HUDEP-2 (cell line): ENCODE results near the gene RFTN2.
A peak's percentile ranks its signal among the peaks of the same experiment; 100 is the strongest.
"Not testable (repeated sequence)": the region's sequence is repeated elsewhere in the genome, so short reads cannot be mapped to it uniquely, and the experiment has no call there.

Experiments used
- DNase-seq, 76 experiments: peaks; one replicate each; lab custom pipeline; 2025; ENCODE audit not compliant: unreplicated experiment in 76 of 76; lab: John Stamatoyannopoulos, UW

Gene RFTN2, protein sequence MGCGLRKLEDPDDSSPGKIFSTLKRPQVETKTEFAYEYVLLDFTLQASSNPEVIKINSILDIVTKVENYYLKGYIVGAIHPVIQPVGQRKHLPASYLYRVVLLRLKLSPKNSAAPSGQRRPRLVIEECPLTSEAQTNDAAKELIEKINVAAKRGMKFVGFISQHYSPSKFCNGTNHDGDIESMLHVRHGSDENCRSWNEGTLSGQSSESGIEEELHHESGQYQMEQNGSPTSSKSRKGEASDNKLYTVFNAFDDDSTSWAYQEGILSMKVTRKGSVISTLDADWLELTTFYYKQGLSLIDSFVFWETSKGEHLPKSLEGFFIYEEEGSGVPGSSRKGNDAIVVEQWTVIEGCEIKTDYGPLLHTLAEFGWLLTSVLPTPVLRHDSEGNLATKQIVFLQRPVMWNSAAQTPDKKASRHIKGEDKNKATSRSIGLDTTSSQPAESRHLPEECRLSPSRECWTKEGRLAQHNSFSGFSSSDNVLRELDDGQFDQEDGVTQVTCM

DNA sequence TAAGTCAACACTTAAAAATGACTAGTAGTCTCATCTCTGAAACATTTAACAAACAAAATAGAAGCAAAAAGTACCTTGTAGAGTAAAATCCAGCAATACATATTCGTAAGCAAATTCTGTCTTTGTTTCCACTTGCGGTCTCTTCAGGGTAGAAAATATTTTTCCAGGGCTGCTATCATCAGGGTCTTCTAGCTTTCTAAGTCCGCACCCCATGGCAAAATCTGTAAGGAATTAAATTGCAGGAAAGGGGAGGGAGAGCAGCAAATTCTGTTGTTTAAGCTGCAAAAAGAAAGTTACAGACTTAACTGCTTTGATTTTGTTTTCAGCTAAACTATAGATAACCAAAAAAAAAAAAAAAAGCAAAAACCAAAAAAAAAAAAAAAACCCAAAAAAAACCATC lies at the start of gene RFTN2:
Gene RFTN2, minus strand, starts transcription at position 342 of the 400 bp plus-strand sequence. Its CDS starts 129 bp downstream, at position 213.
- DNase-seq: no peak

DNA sequence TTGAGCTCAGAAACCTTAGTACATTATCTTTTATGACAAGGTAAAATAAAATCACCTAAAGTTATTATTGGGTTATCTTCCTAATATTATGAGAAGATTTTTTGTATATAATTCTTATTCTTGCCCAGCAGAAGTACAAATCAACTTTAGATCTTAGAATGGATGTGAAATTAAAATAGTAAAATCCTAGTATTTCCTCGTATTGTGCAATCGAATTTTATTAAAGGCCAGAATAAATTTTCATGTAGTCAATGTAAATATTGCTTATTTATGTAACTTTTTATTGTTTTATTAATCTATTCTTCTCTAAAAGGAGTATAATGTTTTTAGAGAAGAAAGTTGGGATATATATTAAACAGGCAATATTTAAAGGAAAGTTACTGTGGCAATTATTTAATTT lies 42.5 kb upstream of the RFTN2 start:
- no peak for DNase-seq

DNA sequence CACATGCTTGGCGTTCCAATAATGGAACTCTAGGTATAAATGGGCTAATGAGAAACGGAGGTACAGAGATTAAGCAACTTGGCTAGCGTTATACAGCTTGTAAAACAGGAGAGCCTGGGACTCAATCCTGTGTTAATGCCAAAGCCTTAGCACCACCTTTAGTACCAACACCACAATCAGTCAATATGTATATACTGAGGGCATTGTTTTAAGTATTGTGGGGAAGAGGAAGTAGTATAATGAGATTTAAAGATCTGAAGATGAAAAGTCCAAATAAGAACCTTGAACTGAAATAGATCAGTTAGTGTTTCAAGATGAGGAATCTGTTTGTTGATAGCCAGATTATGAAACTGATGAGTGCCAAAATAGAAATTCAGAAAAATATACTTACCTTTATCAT lies 37.9 kb upstream of the RFTN2 start:
- DNase-seq: no peak

DNA sequence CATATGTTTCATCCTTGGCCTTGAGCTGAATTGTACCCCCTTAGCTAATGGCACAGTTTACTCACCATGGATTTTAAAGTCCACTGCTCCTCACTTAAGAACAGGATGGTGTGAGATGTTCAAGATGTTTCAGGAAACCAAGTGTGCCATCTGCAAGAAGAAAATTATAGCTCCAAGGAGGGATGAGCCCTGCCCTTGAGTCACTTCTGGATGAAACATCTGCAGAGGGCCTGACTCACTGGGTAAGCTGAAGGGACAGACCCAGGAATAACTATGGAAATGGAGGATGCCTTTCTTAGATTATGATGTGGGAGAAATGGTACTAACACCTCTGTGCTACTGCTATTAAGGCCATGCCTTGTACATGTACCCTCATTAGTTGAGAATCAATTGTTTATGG lies 36.2 kb upstream of the RFTN2 start:
- DNase-seq: no peak

DNA sequence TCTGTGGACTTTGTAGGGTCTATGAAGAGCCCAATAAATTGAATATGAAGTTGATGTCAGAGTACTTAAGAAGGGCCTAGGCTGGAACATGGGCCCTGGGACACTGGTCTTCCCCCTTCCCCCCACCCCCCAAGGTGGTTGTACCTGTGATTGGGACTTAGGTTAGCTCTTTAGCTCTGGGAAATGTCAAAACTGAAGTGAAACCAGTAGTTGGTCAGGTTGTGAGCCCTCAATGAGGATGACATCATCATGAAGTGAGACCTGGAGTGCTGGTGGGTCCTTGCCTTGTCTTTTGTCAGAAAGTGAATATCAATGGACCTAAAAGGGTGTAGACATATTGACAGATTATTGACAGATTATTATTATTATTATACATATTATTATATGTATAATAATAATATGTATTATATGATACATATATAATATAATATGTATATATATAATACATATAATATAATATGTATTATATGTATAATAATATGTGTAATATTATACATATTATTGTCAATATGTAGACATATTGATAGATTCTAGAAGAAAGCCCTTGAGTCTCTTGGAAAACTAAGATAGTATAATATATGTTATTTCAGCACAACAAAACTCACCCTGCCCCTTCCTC lies 35.1 kb upstream of the RFTN2 start:
- DNase-seq: no peak

DNA sequence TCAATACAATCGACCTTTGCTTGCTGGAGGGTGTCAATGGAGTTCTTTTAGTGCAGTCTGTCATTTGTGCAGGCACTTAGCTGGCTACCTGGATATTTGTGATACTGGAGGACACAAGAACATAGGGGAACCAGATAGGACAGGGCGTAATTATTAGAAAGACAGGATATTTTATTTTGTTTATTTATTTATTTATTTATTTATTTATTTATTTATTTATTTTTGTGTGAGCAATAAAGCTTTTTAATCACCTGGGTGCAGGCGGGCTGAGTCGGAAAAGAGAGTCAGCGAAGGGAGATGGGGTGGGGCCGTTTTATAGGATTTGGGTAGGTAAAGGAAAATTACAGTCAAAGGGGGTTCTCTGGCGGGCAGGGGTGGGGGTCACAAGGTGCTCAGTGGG lies 33.8 kb upstream of the RFTN2 start:
- DNase-seq: not testable (repeated sequence)

DNA sequence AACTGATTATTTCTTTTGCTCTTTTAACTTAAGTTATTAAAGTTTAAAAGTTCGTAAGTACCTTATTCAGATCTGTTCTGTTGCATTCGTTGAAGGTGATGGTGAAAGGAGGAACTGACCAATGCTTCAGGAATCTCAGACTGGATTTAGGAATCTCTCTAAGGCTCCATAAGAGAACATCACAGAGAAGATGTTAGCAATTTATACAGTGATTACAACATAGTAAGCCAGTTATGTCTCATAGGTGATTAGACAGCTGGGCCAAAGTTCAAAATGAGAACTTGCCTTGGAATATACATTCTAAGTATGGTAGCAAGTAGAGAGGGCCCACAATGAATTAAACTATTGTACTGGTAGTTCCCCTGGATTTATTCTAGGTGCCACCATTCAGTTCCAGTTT lies 32.9 kb upstream of the RFTN2 start:
- no peak for DNase-seq

DNA sequence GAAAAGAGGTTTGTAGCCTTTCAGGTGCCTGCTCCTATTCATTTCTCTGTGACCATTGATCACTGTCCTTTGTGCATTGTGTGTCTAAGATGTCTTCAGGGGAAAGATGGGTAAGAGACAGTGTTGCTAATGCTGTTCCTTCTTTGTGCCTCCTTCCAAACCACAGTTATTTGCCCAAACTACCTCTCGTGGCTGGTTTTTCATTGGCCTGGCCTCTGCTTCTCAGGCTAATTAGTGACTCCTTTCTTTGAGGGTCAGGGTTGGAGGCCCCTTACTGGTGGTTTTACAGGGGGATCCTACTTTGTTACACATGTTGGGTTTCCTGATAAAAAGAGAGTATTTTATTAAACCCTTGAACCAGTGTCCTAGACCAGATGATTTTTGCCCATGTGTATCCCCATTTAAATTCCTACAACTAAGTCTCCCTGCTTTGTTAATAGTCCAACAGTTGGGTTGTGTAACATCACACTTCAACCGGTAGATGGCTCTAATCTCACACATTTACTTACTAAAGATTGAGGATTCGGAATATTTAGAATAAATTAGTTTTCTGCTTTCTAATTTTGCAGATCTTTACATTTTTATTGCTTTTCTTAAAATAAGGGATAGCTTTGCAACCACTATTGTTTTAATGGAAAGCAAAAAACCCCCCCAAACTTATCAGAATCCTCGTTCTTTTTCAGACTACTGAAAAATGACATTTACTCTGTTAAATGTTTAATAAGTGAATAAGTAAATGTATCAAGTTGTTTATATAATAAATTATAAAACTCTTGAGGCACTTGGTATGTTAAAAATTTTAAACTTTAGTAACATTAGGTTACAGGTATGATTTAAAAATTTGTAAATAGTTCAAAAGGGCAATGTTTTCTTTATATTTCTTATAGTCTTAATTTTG lies 32.2 kb upstream of the RFTN2 start:
- peak in 11 of 76 experiments; percentile 3 to 37 (median 17) for DNase-seq

DNA sequence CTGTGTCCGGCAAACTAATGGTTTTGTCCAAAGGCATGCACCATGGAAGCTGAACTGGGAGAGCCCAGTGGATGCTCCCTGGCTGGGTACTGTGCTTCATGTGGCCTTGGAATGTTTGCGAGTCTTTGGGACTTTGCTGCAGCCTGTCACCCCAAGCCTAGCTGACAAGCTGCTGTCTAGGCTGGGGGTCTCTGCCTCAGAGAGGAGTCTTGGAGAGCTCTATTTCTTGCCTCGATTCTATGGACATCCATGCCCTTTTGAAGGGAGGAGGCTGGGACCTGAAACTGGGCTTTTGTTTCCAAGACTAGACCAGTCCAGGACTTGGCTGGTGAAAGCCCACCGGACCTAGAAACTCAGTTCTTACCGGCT lies 31.4 kb upstream of the RFTN2 start:
- no peak for DNase-seq

DNA sequence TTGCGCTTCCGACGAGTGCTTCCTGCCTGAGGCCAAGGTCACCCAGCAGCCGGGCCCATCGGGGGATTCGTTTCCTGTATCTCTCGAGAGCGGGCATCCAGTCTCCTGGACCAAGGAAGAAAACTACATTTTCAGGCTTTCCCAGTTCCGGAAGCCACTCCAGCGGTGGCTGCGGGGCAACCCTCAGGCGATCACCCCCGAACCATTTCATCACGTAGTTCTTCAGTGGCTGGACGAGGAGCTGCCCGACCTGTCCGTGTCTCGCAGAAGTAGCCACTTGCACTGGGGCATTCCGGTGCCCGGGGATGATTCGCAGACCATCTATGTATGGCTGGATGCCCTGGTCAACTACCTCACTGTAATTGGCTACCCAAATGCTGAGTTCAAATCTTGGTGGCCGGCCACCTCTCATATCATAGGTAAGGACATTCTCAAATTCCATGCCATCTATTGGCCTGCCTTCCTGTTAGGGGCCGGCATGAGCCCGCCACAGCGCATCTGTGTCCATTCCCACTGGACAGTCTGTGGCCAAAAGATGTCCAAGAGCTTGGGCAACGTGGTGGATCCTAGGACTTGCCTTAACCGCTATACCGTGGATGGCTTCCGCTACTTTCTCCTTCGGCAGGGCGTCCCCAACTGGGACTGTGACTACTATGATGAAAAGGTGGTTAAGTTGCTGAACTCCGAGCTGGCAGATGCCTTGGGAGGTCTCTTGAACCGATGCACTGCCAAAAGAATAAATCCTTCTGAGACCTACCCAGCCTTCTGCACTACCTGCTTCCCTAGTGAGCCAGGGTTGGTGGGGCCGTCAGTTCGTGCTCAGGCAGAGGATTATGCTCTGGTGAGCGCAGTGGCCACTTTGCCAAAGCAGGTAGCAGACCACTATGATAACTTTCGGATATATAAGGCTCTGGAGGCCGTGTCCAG lies 30.8 kb upstream of the RFTN2 start:
- peak in 9 of 76 experiments; percentile 3 to 33 (median 7) for DNase-seq

DNA sequence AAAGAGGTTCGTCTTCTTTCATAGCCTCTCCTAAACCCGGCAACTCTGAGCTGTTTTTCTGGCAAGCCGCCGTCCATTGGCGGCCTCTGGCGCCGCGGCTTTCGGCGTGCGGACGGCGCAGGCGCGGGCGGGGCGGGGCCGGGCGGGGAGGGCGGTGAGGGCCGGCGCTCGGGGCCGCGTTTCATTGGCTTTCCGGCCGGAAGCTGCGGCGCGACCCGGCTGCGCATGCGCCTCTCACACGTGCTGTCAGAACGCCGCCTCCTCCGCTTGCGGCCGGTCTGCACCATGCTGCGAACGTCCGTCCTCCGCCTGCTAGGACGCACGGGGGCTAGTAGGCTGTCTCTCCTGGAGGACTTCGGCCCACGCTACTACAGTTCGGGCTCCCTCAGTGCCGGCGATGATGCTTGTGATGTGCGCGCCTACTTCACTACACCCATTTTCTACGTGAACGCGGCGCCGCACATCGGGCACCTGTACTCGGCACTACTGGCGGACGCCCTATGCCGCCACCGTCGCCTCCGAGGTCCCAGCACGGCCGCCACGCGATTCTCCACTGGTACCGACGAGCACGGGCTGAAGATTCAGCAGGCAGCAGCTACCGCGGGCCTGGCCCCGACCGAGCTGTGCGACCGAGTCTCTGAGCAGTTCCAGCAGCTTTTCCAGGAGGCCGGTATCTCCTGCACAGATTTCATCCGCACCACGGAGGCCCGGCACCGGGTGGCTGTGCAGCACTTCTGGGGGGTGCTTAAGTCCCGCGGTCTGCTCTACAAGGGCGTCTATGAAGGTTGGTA lies 29.9 kb upstream of the RFTN2 start, which contains the start of gene MARS2:
Gene MARS2, plus strand, starts transcription at position 249 of the 791 bp plus-strand sequence. Its CDS starts 37 bp downstream, at position 286.
- DNase-seq: peak in 74 of 76 experiments; percentile 28 to 95 (median 84)

DNA sequence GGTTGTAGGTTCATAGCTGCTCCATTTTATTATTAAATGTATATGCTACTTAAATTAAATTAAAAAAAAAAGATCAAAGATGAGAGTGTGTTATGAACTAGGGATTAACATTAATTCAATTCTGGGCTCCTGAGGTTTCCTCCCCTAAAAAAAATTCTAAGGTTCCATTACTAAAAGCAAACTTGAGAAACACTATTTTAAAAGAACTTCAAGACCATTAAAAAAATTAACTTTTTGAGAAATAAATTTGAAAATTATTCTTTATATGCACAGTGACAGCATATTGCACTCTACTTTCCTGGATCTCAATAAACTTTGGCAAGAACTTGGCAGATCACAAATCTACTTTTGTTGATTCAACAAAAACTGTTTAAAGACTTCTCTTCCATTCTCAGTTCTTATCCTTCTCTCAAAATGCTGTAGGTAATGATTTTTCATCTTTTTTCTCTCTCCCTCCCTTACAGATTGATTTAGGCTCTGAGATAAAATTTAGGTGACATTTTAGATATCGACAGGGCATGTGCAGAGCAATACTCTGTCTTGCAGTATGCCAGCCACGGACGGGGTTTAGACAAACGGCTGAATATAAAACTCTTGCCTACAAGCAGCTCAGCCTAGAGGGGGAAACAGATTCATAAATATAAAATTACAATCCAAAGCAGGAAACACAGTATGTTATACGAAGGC lies 29.2 kb upstream of the RFTN2 start:
- DNase-seq: peak in 4 of 76 experiments; percentile 27 to 59 (median 55)

DNA sequence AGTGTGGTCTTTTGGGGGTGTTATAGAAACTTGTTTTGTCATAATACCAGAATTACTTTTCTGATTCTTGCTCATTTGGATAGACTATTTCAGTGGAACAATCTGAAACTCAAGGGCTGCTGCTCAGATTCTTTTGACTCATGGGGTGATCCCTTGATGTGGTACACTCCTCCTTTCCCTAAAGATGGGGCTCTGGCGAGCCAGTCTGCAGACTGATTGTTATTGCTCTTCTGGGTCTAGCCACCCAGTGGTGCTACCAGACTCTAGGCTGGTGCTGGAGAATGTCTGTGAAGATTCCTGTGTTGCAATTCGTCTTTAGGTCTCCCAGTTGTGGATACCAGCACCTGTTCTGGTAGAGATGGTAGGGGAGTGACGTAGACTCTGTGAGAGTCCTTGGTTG lies 25.6 kb upstream of the RFTN2 start:
- no peak for DNase-seq

DNA sequence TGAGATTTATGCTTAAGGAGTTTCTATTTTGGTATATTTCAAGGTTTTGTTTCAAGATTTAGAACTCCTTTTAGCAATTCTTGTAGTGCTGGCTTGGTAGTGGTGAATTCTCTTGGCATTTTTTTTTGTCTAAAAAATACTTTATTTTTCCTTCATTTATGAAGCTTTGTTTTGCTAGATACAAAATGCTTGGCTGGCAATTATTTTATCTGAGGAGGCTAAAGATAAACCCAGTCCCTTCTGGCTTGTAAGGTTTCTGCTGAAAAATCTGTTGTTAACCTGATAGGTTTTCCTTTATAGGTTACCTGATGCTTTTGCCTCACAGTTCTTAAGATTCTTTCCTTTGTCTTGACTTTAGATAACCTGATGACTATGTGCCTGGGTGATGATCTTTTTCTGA lies 24.3 kb upstream of the RFTN2 start:
- DNase-seq: not testable (repeated sequence)

DNA sequence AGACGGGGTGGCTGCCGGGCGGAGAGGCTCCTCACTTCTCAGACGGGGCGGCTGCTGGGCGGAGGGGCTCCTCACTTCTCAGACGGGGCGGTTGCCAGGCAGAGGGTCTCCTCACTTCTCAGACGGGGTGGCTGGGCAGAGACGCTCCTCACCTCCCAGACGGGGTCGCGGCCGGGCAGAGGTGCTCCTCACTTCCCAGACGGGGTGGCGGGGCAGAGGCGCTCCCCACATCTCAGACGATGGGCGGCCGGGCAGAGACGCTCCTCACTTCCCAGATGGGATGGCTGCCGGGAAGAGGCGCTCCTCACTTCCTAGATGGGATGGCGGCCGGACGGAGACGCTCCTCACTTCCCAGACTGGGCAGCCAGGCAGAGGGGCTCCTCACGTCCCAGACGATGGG lies 21.2 kb upstream of the RFTN2 start:
- DNase-seq: not testable (repeated sequence)

DNA sequence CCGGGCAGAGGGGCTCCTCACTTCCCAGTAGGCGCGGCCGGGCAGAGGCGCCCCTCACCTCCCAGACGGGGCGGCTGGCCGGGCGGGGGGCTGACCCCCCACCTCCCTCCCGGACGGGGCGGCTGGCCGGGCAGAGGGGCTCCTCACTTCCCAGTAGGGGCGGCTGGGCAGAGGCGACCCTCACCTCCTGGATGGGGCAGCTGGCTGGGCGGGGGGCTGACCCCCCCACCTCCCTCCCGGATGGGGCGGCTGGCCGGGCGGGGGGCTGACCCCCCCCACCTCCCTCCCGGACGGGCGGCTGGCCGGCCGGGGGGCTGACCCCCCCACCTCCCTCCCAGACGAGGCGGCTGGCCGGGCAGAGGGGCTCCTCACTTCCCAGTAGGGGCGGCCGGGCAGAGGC lies 20.6 kb upstream of the RFTN2 start:
- DNase-seq: not testable (repeated sequence)

DNA sequence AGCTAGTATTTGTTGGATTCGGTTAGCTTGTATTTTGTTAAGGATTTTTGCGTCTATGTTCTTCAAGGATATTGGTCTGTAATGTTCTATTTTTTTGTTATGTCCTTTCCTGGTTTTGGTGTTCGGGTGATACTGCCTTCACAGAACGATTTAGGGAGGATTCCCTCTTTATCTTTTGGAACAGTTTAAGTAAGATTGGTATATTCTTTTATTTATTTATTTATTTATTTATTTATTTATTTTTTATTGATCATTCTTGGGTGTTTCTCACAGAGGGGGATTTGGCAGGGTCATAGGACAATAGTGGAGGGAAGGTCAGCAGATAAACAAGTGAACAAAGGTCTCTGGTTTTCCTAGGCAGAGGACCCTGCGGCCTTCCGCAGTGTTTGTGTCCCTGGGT lies 19.8 kb upstream of the RFTN2 start:
- DNase-seq: not testable (repeated sequence)

DNA sequence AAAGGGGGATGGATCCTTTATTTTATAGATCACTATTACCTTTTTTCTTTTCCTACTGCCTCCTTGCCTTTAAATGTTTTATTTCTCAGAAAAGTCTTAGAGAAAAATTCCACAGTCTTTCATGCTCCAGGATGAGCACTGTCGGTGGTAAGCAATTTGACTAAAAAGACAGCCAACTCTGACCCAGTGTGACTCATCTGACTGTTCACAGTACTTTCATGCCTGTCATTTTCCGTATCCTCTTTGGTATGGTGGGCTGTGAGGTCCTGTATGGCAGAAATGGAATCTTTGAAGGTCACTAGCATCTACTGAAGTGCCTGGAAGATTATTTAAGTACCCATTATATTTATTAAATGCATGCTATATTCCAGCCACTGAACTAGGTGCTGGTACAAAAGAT lies 2.1 kb upstream of the RFTN2 start:
- DNase-seq: no peak
